LHCN-M2 (cell line): Measurements from ENCODE around the gene SETDB1. TPM values are rescaled to one million over a fixed set of nuclear protein-coding genes. Genes with fewer than 3 reads are reported as not detected.
"Not testable (repeated sequence)": the region's sequence is repeated elsewhere in the genome, so short reads cannot be mapped to it uniquely, and the experiment has no call there.

Experiments used
- DNase-seq: peaks from one replicate; pipeline ENCODE4 v3.0.0-alpha.2; 2012; ENCODE audit warnings: low read depth
- polyA plus RNA-seq: library from polyadenylated mRNA; unstranded; fragments of >200 nt; gene quantifications from one replicate; pipeline ENCODE4 v1.2.1, GENCODE V29; 2012; ENCODE audit warnings: missing spikeins
- total RNA-seq: library from RNA; depleted of rRNA; stranded (reverse); fragments of >200 nt; gene quantifications from 2 replicates; pipeline ENCODE4 v1.2.3, GENCODE V29; 2014; rRNA removed

Gene SETDB1
- 18.1 and 25.6 TPM in 2 replicates for total RNA-seq
- polyA plus RNA-seq: 16.9 TPM

DNA sequence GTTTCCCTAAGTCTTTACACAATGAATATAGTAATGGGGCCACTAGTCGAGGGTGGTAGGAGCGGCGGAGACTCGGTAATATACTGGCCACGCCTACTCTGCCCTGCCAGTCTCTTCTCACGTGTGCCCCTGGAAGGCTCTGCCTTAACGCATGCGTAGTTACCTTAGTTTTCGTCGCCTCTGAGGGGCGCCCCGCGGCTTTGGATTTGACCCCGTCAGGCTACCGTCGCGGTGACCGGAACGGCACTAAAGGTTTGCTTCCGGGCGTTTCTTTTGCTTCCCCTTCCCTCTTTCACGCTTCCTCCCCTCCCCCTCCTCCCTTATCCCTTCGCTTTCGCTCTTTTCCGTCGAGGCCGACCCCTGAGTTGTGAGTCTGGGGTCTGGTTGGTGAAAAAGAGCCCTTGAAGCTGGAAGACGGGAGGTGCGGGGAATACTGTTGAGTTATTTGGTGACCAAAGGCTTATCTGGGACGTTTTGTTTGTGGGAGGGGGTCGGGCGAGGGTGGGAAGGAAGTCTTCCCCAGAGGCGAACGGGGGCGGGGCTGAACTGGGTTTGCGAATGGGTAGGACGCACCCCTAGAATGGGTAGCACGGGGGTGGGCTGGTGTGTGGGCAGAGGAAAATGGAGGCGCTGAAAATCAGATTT is at the start of gene SETDB1:
Gene SETDB1 (plus strand): TSS at position 267 of the 645 bp plus-strand sequence. CDS start 1,352 bp downstream, outside the sequence.
- DNase-seq: peak; percentile 97

DNA sequence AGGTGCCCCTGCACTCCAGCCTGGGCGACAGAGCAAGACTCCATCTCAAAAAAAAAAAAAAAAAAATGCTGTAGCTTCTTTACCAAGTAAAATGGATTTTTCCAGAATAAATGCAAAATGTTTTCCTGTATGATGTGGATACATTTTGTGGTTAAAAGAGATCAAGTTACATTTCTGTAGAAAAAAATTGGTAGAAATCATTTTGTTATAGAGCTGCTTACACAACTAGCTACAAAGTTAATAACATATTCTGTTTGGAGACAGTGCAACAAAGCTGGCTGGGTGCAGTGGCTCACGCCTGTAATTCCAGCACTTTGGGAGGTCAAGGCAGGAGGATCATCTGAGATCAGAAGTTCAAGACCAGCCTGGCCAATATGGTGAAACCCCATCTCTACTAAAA is 47.2 kb upstream of the SETDB1 start:
- not testable (repeated sequence) for DNase-seq

DNA sequence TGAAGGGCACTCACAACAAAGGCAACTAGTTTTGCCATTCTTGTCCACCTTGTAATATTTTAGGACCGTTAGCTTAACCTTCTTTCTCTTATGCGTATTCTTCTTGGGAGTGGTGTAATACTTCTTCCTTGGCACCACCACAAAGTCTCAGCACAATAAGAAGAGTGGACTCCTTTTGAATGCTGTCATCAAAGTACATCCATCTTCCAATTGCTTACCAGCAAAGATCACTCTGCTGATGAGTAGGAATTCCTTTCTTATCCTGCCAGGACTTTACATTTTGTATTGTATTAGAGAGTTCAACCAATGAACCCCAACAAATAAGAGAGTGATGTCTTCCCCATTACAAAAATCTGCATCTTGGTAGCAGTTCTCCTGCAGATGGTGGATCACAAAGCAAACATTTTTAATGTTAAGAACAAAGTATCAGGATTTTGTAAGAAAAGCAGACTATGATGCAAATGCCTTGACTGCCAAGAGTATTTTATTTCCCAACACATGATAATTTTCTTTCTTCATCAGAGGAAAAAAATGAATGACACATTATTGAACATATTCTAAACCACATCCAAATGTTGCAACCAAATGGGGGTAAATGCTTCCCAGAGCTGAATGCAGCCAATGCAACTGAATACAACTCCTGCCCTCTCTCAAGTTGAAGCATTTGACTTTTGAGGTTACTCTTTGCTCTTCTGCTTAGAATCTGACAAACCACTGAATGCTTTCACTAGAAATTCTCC is 44.7 kb upstream of the SETDB1 start:
- peak; percentile 95 for DNase-seq

DNA sequence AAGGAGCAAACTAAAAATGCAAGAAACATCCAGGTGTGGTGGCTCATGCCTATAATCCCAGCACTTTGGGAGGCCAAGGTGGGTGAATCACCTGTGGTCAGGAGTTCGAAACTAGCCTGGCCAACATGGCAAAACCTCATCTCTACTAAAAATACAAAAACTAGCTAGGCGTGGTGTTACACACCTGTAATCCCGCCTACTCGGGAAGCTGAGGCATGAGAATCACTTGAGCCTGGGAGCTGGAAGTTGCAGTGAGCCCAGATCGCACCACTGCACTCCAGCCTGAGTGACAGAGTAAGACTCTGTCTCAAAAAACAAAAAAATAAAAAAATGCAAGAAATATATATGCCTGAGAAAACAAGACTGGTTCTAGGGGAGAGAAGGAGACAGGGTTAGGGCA is 43.0 kb upstream of the SETDB1 start:
- not testable (repeated sequence) for DNase-seq

DNA sequence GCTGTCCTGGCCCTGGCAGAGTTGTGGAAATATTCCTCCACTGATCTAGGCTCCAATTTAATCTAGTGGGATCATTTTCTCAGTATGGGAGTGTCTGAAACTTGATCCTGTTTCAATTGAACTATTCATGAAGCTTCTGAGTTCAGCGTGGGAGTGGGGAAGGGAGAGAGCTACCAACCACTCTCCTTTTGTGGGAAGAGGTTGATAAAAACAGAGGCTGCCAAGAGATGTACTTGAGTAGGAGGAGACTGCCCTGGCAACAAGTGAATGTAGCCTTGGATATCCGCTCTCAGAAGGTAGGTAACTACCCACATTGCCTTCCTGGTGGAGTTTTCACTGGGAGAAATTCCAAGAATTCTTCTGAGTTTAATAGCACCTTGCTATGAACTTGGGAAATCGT is 39.1 kb upstream of the SETDB1 start, which contains the start of gene CTXND2:
Gene CTXND2 (plus strand): TSS at position 119 of the 400 bp plus-strand sequence. CDS start 25,179 bp downstream, outside the sequence.
- no peak for DNase-seq

DNA sequence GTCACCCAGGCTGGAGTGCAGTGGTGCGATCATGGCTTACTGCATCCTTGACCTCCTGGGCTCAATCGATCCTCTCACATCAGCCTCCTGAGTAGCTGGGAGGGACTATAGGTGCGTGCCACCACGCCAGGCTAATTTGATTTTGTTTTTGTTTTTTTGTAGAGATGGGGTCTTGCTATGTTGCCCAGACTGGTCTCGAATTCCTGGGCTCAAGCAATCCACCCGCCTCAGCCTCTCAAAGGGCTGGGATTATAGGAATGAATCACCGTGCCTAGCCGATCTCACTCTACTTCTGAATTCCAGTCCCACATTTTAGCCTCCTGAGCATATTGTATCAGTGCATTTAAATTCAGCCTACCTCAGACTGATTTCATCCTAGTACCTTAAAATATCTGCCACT is 37.4 kb upstream of the SETDB1 start:
- DNase-seq: no peak

DNA sequence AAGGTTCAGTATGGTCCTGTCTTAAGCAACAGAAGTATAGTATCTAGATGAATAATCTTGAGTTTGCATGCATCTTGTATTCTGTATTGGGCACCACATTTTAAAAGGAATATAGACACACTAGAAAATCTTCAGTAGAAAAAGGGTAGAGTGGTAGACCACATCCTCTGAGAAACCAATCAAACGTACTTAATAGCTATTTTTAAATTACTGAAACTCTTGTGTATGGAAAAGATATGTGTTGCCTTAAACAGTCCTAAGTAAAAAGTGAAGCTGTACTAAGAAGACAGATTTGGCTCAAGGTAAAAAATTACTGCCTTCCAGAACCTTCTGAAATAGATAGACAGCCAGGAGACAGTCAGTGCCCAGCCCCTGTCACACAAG is 36.1 kb upstream of the SETDB1 start:
- no peak for DNase-seq

DNA sequence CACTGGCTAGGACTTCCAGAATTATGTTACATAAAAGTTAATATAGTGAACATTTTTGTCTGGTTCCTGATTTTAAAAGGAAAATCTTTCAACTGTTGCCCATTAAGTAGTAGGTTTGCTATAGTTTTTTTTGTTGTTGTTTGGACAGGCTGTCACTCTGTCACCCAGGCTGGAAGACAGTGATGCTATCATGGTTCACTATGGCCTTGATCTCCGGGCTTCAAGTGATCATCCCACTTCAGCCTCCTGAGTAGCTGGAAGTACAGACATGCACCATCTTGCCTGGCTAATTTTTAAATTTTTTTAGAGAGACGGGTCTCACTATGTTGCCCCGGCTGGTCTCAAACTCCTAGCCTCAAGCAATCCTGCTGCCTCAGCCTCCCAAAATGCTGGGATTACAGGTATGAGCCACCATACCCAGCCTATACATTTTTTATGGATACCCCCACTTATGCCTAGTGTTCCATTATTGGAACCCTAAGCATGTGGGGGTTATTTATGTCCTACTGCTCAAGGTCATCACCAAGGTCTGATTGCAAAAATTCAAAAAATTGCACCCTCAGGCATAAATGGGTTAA is 32.7 kb upstream of the SETDB1 start:
- no peak for DNase-seq

DNA sequence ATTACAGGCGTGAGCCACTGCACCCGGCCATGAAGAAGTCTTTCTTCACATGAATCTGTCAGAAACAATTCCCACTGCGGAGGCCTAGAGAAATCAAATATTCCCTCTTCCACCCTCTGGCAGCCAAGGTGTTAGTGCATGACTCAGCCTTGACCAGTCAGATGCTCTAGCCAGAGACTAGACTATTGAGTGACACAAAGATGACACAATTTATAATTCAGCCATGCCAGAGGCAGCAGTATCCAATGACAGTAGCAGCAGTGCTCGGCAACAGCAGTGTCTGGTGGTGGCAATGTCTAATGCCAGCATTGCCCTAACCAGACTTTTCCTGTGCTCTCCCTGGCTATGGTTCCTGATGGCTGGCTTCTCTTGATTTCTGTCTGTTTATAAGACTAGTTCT is 30.5 kb upstream of the SETDB1 start:
- peak; percentile 79 for DNase-seq

DNA sequence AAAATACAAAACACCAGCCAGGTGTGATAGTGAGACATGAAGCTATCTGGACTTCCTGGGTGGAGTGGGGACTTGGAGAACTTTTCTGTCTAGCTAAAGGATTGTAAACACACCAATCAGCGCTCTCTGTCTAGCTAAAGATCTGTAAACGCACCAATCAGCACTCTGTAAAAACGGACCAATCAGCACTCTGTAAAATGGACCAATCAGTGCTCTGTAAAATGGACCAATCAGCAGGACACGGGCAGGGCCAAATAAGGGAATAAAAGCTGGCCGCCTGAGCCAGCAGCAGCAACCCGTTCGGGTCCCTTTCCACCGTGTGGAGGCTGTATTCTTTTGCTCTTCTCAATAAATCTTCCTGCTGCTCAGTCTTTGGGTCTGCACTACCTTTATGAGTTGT is 26.4 kb upstream of the SETDB1 start:
- not testable (repeated sequence) for DNase-seq

DNA sequence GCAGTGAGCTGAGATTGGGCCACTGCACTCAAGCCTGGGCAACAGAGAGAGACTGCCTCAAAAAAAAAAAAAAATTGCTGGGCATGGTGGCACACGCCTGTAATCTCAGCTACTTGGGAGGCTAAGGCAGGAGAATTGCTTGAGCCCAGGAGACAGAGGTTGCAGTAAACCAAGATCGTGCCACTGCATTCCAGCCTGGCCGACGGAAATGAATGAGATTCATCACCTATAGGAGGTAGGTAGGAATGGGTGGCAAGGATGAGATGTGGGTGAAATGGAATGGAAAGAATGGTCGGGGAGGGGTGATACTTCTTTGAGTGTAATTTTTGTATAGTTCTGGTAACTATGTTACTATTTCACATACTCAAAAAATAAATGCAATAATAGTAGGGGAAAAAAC is 23.8 kb upstream of the SETDB1 start:
- no peak for DNase-seq

DNA sequence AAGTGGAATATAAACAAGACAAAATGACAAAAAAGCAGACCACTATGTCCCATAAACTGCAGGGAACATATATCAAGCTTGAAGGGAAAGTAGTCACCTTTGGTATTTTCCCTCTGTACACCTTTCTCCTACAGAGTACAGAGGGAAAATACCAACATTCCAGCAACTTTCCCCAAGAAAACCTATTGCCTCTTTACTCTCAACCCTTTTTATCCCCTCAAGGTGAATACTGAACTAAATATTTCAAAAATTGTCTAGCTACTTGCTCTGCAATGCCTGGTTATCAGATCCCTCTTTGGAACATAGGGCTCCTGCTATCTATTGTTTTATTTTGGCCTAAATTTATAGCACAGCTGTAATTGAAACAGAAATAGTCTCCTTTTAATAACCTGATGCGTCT is 23.4 kb upstream of the SETDB1 start:
- no peak for DNase-seq

DNA sequence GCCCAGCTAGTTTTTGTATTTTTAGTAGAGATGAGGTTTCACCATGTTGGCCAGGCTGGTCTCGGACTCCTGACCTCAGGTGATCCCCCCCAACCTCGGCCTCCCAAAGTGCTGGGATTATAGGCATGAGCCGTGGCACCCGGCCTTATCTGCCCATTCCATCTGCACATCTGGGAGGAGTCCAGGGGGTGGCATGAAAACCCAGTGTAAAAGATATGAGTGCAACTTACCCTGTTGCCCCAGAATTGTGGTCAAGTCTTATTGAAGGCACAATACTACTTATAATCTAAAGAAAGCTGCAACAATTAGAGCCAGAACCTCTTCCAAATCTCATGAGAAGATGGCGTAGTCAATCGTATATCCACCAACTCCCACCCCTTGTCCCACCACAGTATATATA is 20.9 kb upstream of the SETDB1 start:
- no peak for DNase-seq

DNA sequence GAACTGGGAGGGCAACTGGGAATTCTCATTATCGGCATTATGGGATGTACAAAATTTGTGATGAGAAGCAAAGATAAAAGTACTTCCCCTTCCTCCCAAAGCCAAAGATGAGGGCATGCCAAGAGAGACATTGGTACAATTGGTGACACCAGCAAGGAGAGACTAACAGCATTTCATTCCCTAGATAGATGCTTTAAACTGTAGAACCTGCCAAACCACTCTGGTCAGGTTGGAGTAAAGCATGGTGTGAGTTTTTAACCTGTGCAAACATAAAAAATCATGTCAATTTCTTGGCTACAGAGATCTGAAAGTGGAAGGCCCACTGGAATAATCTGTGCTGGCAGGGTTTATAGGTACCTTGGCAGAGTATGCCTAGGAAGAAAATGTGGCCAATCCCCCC is 19.8 kb upstream of the SETDB1 start:
- DNase-seq: no peak

DNA sequence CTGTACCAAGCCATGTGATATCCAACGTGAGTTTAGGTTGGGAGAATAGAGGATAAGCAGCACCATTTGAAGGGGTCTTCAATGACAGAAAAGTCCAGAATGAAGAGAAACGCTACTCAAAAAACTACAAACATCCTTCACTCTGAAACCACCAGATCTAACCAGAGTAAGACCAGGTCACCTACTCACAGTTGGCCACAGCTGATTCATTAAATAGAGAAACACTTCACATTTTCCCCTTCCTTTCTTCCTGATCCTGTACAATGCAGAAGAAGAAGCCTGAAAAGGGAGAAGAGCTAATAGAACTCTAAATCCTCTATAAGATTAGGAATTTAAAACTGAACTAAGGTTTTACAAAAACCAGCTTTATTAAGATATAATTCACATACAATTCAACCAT is 19.4 kb upstream of the SETDB1 start:
- no peak for DNase-seq

DNA sequence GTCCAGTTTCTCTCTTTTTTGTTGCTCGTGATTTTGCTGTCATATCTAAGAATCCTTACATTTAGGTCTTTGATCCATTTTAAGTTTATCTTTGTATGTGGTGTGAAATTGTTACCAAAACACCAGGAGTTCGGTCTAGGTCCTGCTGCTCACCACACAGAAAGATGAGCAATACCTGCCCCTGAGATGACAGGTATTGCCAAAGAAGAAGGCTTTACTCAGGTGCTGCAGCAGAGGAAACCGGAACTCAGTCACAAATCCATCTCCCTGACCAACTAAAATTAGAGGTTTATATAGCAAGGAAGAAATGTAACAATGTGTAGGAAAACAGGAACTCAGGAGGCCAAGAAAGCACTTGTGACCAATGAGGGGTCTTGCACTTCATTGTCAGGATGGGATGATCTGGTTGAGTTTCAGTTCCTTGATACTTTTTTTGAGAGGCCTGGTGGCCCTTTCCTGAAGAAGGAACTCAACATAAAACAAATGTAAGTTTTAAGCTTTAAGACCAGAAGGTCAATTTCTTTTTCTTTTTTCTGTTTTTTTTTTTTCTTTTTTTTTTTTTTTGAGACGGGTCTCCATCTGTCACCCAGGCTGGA is 16.5 kb upstream of the SETDB1 start:
- no peak for DNase-seq

DNA sequence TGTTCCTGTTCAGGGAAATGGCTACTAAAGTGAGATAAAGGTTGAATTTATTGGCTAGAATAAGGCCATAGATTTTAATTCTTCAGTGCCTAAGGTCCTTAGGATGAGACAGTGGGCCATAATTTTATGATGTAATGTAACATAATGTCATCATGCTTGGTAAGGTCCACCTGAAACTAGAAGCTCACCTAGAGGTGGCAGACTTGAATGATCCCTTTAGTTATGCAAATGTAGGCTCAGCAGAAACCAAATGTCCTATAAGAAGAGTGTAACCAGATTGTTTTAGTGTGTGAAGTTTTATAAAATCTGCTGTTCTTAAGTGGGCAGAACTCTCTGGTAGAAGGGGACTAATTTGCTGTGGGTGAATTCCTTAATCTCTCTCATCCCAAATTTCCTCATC is 13.5 kb upstream of the SETDB1 start:
- no peak for DNase-seq

DNA sequence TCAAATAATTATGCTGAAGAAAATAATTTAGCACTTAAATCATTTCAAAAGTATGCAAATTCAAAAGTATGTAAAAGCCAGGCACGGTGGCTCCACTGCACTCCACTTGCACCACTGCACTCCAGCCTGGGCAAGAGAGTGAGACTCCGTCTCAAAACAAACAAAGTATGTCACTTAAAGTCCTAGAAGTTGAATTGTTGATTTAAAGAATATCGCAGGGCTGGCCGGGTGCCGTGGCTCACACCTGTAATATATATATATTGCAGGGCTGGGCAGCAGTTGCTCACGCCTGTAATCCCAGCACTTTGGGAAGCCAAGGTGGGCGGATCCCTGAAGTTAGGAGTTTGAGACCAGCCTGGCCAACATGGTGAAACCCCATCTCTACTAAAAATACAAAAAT is 8.8 kb upstream of the SETDB1 start:
- DNase-seq: no peak

DNA sequence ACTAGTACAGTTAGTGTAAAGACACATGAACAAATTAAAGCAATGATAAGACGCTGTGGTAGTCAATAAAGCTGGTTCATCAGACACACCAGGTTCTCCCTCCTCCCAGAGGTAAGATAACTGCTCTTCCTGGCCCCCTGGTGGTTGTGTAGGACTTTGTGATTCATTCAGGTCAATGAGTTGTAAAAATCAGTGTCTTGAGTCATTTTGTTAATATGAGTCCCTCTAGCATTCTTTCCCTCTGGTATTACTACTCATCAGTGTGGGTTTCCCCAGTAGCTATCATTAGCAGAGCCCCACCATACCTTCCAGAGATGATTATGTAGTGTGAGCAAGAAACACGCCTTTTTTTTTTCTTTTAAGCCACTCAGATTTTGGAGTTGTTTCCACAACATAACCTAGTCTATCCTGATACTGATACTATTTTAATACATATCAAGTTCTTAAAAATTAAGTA is 3.6 kb upstream of the SETDB1 start:
- peak; percentile 90 for DNase-seq

DNA sequence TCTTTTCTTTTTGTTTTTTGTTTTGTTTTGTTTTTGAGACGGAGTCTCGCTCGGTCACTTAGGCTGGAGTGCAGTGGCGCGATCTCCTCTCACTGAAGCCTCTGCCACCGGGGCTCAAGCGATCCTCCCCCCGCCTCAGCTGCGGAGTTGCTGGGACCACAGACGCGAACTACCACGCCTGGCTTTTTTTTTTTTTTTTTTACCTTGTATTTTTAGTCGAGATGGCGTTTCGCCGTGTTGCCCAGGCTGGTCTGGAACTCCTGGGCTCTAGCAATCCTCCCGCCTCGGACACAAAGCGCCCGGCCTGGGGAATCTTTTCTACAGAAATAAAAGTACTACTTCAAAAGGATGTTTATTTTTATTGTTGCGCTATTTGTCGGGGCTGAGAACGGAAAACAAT is 1.1 kb upstream of the SETDB1 start:
- DNase-seq: no peak

DNA sequence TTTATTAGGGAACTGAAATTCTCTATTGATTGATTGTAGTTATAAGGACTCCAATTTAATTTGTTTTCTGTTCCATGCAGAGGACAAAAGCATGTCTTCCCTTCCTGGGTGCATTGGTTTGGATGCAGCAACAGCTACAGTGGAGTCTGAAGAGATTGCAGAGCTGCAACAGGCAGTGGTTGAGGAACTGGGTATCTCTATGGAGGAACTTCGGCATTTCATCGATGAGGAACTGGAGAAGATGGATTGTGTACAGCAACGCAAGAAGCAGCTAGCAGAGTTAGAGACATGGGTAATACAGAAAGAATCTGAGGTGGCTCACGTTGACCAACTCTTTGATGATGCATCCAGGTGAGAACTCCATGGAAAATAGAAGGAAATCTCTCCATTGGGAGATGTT is 1.5 kb downstream of the SETDB1 start:
- no peak for DNase-seq

DNA sequence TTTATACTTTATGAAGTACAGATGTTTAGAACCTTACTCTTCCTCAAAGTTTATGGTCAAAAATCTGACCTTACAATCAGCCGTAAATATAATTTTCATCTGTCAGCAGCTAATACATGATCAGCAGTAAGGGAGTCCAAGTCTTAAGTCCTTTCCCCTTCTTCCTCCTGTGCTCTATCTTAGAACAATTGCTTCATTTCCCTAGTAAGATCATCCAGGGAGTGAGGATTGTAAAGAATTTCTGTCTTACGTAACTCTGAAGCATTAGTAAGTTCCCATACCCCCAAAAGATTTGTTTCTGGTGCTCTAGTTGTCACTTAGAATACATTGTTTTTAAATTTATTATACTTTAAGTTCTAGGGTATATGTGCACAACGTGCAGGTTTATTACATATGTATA is 2.1 kb downstream of the SETDB1 start:
- no peak for DNase-seq
